COLO668 (cell line): Measurements from ENCODE around the gene COASY.

Source experiments
- DNase-seq: peaks from one replicate; lab custom pipeline; 2025; ENCODE audit not compliant: unreplicated experiment; lab: John Stamatoyannopoulos, UW

COASY gene

GRCh38 chr17:42571435-42572225 lies 9.7 kb downstream of the COASY start:
- no peak for DNase-seq

- DNase-seq = no peak
Observed at GRCh38 chr17:42573095-42573494, 11.1 kb downstream of the COASY start.

GRCh38 chr17:42574463-42574862 lies 12.5 kb downstream of the COASY start:
- DNase-seq = no peak

GRCh38 chr17:42577140-42577531 lies 15.2 kb downstream of the COASY start:
- DNase-seq = no peak

DNA sequence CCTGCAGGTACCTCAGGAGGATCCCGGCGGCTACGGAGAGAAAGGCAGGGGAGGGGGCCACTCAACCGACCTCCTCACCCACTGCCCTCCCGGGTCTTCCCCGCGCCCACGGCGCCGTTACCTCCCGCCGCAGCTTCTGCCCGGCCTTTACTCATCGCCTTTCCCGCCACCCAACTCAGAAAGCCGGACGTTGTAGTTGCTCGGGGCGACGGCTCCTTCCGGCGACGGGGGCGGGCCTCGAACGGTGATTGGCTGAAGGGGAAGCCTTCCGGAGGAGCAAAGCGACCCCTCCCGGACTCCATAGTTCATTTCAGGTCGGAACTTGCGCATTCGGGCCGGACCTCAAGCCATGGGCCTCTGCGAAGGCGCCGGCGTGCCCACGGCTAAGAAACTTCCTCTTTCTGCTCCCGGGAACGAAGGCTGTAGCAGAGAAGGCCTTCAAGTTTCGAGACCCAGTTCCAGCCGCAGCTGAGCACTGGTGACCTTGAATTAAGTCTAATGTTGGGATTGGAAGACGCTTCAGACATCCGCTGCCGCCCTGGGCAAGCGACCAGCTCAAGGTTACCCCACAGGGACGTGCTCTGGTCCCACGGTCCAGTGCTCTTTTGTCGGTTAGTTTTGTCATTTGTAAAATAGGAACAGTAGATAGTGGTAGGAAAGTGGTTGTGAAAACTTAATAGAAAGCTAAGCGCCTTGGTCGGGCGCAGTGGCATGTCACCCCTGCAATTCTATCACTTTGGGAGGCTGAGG lies 15.8 kb downstream of the COASY start, which contains the start of gene PSMC3IP:
TSS of gene PSMC3IP (minus strand) at position 198 of the 750 bp plus-strand sequence. CDS start at position 155, 43 bp downstream.
- peak; percentile 89 for DNase-seq

DNA sequence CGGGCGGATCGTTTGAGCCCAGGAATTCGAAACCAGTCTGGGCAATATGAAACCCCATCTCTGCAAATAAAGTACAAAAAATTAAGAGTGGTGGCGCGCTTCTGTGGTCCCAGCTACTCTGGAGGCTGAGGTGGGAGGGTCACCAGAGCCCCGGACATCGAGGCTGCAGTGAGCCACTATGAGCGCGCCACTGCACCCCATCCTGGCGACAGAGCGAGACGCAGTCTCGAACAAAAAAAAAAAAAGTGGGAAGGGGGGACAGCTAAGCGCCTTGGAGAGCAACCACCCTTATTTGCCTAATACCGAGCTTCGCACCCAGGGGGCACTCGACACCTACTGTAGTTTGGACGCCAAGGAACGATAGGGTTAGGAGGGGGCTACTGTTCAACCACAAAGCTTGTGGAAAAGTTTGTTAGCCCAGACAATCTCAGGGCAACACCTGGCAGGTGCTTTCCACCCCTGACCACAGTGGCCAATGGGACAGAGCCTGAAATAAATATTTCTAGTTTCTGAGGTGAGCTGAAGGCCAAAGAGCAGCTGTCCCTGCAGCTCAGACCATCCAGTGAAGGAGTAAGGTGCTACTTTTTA lies 16.4 kb downstream of the COASY start:
- DNase-seq = peak; percentile 59

GRCh38 chr17:42579794-42580551 lies 18.0 kb downstream of the COASY start:
- no peak for DNase-seq

DNA sequence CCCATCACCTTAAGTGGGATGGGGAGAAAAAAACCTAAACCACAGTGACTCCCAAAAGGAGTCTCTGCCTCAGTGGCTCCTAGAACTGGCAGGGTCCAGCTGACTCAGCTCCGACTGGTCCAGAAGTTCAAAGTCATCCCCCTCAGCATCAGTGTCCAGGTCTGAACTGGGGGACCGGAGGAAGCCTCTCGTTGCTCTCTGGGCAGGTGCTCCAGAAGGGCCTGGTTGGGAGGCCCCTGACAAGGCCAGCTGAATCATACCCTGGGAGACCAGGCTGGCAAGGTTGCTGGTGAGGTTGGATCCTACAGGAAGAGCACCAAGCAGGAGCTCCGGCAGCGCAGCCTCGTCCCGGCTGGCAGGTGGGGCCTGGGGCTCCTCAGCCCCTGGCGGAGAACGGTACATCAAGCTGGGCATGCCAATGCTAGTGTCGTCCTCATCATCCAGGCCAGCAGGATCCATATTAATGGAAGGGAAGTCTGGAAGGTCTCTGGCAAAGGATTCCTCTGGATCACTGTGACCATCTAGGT lies 19.9 kb downstream of the COASY start:
- DNase-seq = no peak

DNA sequence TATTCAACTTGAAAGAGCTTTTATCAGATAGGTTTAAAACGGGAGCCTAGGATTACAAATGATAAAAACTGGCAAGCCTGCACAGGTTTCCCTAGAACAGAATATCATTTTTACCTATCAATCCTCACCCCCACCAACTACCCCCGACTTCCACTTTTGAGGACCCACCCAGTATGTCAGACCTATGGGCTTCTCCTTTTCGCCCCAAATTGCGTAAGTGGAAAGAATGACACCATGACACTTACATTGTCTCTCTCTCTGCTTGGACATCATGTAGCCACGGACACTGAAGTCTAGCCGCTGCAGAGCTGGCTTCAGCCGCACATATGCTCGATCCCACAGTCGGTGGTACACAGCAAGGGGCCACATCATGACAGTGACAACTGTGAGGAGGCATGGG lies 22.9 kb downstream of the COASY start:
- no peak for DNase-seq

DNA sequence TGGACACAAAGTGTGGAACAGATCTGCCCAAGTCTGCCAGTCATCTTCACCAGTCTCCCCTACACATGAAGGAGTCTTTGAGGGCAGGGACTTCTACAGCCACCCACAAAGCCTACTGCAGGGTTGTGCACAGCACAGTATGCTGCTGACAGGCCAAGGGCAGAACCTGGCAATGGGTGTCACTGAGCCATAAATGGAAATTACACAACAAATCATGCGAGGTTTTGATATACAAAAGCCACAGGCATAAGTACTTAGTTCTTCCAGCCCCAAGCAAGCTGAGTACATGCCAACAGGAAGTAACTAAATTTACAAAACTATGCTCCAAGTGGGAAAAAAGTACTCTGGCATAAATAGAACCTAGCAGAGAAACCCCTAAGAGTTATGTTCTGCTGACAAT lies 23.4 kb downstream of the COASY start:
- no peak for DNase-seq

GRCh38 chr17:42586514-42587230 lies 24.7 kb downstream of the COASY start:
- no peak for DNase-seq

DNA sequence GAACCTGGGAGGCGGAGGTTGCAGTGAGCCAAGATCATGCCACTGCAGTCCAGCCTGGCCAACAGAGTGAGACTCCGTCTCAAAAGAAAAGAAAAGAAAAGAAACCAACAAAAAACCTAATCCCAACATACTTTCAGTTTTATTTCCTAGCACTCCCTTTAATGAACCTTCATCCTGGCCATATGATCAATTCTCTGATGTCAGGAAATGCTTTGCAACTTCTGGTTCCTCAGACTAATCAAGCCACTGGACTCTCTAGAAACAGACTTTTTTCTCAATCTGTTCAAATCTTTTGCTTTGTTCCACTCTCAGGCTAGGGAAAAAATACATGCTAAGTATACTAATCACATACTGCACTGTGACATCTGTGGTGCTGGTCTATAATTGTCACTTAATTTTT lies 28.9 kb downstream of the COASY start:
- DNase-seq = no peak

DNA sequence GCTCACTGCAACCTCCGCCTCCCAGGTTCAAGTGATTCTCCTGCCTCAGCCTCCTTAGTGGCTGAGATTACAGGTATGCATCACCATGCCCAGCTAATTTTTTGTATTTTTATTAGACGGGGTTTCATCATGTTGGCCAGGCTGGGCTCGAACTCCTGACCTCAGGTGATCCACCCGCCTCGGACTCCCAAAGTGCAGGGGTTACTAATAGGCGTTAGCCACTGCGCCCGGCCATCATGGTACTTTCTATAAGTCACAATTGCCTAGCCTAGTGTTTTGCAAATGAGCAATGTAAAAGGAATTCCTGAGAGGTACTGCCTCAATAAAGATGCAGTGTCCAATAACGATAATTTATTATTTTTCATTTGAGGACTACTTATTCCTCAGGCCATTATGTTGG lies 29.5 kb downstream of the COASY start:
- no peak for DNase-seq

DNA sequence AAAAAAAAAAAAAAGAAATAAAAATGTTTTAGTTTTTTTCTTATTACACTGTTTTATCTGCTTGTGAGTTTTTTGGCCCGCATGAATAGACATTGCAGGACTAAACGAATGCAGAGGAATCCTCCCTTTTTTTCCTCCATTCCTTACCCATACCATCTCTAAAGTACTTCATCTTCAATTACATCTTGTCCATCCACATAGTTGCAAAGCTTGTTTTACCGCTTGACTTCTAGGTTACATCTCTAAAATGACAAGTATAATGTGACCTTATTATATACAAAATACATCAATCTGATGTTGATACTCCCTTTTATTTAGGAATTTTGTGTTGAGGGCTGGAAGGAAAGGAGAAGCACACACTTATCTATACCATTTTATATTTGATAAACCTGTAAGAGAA lies 34.4 kb downstream of the COASY start:
- no peak for DNase-seq

DNA sequence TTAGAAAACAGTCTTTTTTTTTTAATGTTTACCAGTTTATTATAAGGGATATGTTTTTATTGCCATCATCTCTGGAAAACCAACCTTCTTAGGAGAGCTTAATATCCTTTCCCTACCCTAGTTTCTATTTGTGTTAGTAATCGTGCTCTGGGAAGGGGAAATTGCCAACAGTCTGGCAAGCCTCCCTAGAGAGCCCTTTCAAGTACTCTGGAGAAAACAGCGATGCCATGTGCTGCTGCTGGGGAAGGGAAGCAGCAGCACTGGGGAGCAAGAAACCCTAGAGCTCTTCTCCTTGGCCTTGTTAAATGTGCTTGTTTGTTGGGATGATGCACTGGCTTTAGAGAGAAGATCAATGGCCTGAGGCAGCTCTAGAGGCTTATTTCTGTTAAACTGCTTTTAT lies 37.0 kb downstream of the COASY start:
- no peak for DNase-seq

- no peak for DNase-seq
Observed at GRCh38 chr17:42603318-42603717, 41.4 kb downstream of the COASY start.

DNA sequence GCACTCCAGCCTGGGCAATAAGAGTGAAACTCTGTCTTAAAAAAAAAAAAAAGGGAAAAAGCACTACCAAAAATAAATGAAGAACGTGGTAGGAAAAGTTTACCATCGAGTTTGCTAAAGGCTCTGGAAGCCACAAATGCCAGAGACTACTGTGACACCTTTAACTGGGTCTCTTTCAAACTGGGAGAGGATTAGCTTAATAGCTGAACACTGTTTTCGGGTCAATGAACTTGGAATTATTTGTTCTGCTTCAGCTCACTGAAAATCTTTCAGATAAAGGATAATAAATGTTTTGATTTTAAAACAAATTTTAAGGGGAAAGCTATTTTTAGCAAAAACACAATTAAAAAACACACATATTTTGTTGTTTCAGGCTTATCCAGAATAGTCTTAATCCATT lies 45.8 kb downstream of the COASY start:
- no peak for DNase-seq

- no peak for DNase-seq
Observed at GRCh38 chr17:42608305-42609181, 46.6 kb downstream of the COASY start.

GRCh38 chr17:42609182-42609813 lies 47.4 kb downstream of the COASY start, which contains the start of the genes RETREG3 and TUBG1:
TSS of gene RETREG3 (minus strand) at chr17:42609374. CDS start at chr17:42609324, 50 bp downstream.
TSS of gene TUBG1 (plus strand) at chr17:42609683. CDS start at chr17:42609738, 55 bp downstream.
- DNase-seq = peak; percentile 97
